Gastrocnemius medialis (tissue), 4 donors: ENCODE data around the gene TRAP1.

Experiments
- CTCF ChIP-seq, 5 experiments: fragments of 450-650 bp in 3 of 5; fragments of 200-600 bp in 2 of 5; sonication (generic) in 2 of 5; IDR thresholded peaks in 4 of 5; conservative IDR thresholded peaks in 1 of 5; 1 replicate in 4 of 5; 2 replicates in 1 of 5; pipeline ENCODE4 v1.5.1; 2016 to 2019; ENCODE audit warnings: antibody characterized with exemption in 5 of 5, mild to moderate bottlenecking in 3 of 5, moderate library complexity in 3 of 5
- POLR2A ChIP-seq, 2 donors: fragments of 450-650 bp; IDR thresholded peaks; one replicate each; pipeline ENCODE4 v1.6.1; 2017; ENCODE audit warnings: antibody characterized with exemption in 2 of 2, mild to moderate bottlenecking in 2 of 2, moderate library complexity in 2 of 2

GRCh38 chr16:3728424-3729160, 11.3 kb upstream of the TRAP1 start:
- TF ChIP-seq CTCF (IDR thresholded peaks at IDR 0.05 in 4 of 5, conservative IDR thresholded peaks at IDR 0.05 in 1 of 5) (no peak), POLR2A (IDR thresholded peaks at IDR 0.05) (no peak)
